A673 (cell line): ENCODE measurements around the gene H1-8.

ENCODE experiments used
- EZH2 ChIP-seq: fragments of 200-600 bp; sonication (generic); IDR thresholded peaks from 2 replicates; pipeline ENCODE4 v1.6.1; 2017; ENCODE audit warnings: borderline replicate concordance, low read depth, mild to moderate bottlenecking, mixed read lengths, antibody characterized with exemption, low read length; ENCODE audit not compliant: poor library complexity, severe bottlenecking
- TF ChIP-seq, protein P1 (sequence below): fragments of 300-800, 200-600 bp; sonication (generic); conservative IDR thresholded peaks from 2 replicates; pipeline ENCODE4 v1.5.1; 2017; ENCODE audit warnings: low read depth, mild to moderate bottlenecking, antibody characterized with exemption, low read length, moderate library complexity, mixed read lengths

DNA sequence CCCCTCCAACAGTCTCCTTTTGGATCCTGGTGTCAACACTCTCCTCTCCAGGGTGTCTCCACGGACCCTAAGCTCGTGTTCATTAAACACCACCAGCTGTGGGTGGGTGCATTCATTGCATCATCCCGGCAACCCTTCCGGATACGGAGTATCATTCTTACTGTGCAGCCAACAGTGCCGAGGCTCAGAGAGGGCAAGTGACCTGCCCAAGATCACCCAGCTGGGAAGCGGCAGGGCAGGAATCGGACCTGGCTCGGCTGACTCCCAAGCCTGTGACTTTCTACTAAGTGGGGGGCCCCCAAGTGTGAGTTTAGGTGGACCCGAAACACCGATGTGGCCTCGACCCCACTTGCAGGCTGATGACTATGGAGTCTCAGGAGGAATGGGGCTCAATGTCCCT lies 20.4 kb downstream of the H1-8 start:
- TF ChIP-seq, protein P1, sequence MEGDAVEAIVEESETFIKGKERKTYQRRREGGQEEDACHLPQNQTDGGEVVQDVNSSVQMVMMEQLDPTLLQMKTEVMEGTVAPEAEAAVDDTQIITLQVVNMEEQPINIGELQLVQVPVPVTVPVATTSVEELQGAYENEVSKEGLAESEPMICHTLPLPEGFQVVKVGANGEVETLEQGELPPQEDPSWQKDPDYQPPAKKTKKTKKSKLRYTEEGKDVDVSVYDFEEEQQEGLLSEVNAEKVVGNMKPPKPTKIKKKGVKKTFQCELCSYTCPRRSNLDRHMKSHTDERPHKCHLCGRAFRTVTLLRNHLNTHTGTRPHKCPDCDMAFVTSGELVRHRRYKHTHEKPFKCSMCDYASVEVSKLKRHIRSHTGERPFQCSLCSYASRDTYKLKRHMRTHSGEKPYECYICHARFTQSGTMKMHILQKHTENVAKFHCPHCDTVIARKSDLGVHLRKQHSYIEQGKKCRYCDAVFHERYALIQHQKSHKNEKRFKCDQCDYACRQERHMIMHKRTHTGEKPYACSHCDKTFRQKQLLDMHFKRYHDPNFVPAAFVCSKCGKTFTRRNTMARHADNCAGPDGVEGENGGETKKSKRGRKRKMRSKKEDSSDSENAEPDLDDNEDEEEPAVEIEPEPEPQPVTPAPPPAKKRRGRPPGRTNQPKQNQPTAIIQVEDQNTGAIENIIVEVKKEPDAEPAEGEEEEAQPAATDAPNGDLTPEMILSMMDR = no peak
- TF ChIP-seq EZH2 = no peak
